Naive thymus-derived CD4-positive, alpha-beta T cell (primary cell): ENCODE results near the gene TRMT2A. TPM values are rescaled to one million over a fixed set of nuclear protein-coding genes. Genes with fewer than 3 reads are reported as not detected.

Experiments
- ATAC-seq: fragments of 150-1000 bp; cut with Tn5 transposase; 2 replicates; pipeline ENCODE4 v1.10.0; 2021; ENCODE audit warnings: mild to moderate bottlenecking, moderate library complexity
- CTCF ChIA-PET: fragments of 350-600 bp; sonication (Branson Sonifier 250); formaldehyde crosslinking; loops from one replicate; lab custom pipeline; 2021; ENCODE audit warnings: antibody characterized with exemption; lab: Charles Lee
- POLR2A ChIA-PET: fragments of 350-600 bp; sonication (Branson Sonifier 250); formaldehyde crosslinking; loops from one replicate; lab custom pipeline; 2021; ENCODE audit warnings: antibody characterized with exemption, inconsistent platforms; lab: Charles Lee
- DNase-seq, 9 donors: peaks; one replicate each; pipeline versions ENCODE4 v3.0.0 to v3.0.0-alpha.2; 2020 to 2022; ENCODE audit warnings: mixed read lengths in 1 of 9
- H3K27ac ChIP-seq: one replicate; pipeline ENCODE4 v1.7.0; 2013; ENCODE audit warnings: mild to moderate bottlenecking, low read depth, low read length, moderate library complexity
- H3K27me3 ChIP-seq, 2 donors: one replicate each; pipeline ENCODE4 v1.7.0; 2013; ENCODE audit warnings: low read length in 2 of 2, mild to moderate bottlenecking in 2 of 2, moderate library complexity in 2 of 2; ENCODE audit not compliant: control insufficient read depth in 2 of 2, insufficient read depth in 2 of 2
- H3K36me3 ChIP-seq, 3 experiments: 1 replicate in 2 of 3; 2 replicates in 1 of 3; pipeline ENCODE4 v1.7.0; 2013; ENCODE audit warnings: low read length in 3 of 3, mild to moderate bottlenecking in 3 of 3, moderate library complexity in 1 of 3; ENCODE audit not compliant: insufficient read depth in 3 of 3, control insufficient read depth in 2 of 3
- H3K4me1 ChIP-seq, 2 donors: one replicate each; pipeline ENCODE4 v1.7.0; 2013; ENCODE audit warnings: low read length in 2 of 2, mild to moderate bottlenecking in 2 of 2, moderate library complexity in 1 of 2; ENCODE audit not compliant: control insufficient read depth in 2 of 2, insufficient read depth in 2 of 2
- H3K4me3 ChIP-seq: 2 replicates; pipeline ENCODE4 v1.7.0; 2013; ENCODE audit warnings: mild to moderate bottlenecking, low read length
- H3K9me3 ChIP-seq, 3 experiments: 1 replicate in 2 of 3; 2 replicates in 1 of 3; pipeline ENCODE4 v1.7.0; 2013; ENCODE audit warnings: low read length in 3 of 3; ENCODE audit not compliant: control insufficient read depth in 2 of 3
- H3K27ac Mint-ChIP-seq, 9 donors: one replicate each; pipeline ENCODE4 v1.8.0; 2020 to 2022; ENCODE audit warnings: mixed read lengths in 9 of 9, mild to moderate bottlenecking in 8 of 9, moderate library complexity in 5 of 9, inconsistent platforms in 2 of 9
- H3K27me3 Mint-ChIP-seq, 5 donors: one replicate each; pipeline ENCODE4 v1.8.0; 2021 to 2022; ENCODE audit warnings: mixed read lengths in 5 of 5, mild to moderate bottlenecking in 1 of 5
- H3K36me3 Mint-ChIP-seq, 5 donors: one replicate each; pipeline ENCODE4 v1.8.0; 2020 to 2022; ENCODE audit warnings: mixed read lengths in 5 of 5, mild to moderate bottlenecking in 3 of 5, inconsistent platforms in 1 of 5
- H3K4me1 Mint-ChIP-seq, 7 donors: one replicate each; pipeline ENCODE4 v1.8.0; 2020 to 2022; ENCODE audit warnings: mixed read lengths in 7 of 7, mild to moderate bottlenecking in 3 of 7, inconsistent platforms in 1 of 7
- H3K4me3 Mint-ChIP-seq, 10 donors: one replicate each; pipeline ENCODE4 v1.8.0; 2020 to 2022; ENCODE audit warnings: mild to moderate bottlenecking in 10 of 10, mixed read lengths in 10 of 10, moderate library complexity in 6 of 10, inconsistent platforms in 2 of 10
- H3K9me3 Mint-ChIP-seq, 11 donors: one replicate each; pipeline ENCODE4 v1.8.0; 2020 to 2022; ENCODE audit warnings: mixed read lengths in 11 of 11, mild to moderate bottlenecking in 4 of 11, inconsistent platforms in 1 of 11, moderate library complexity in 1 of 11
- intact Hi-C, 2 donors: fragments of 100-400 bp; cut with micrococcal nuclease; formaldehyde crosslinking; loops; one replicate each; pipeline ENCODE4 v1.15.1; 2023
- polyA plus RNA-seq, 2 donors: library from polyadenylated mRNA; unstranded; fragments of 300-500 nt; fragmentation: Illumina TruSeq; gene quantifications; one replicate each; pipeline ENCODE4 v1.2.3, GENCODE V29; 2021
- total RNA-seq, 6 experiments: library from RNA in 5 of 6; stranded (reverse) in 5 of 6; gene quantifications; 1 replicate in 5 of 6; 2 replicates in 1 of 6; pipeline ENCODE4 v1.2.3 and lab custom pipeline; 2021 to 2026

TRMT2A gene
- total and polyA plus RNA-seq, 7 experiments from 2014 or later, result 30.0 to 134 (median 94.7) TPM

GRCh38 chr22:20107951-20108756 lies 8.9 kb downstream of the TRMT2A start:
- DNase-seq, result no peak
- Mint-ChIP-seq H3K36me3 (peaks cover 0 to 7% (median 6%) of the 10 kb centered on the region in 5 donors), H3K9me3 (no peaks in the 10 kb centered on the region), H3K4me3 (no peak overlapping the region), H3K27me3 (no peaks in the 10 kb centered on the region), H3K4me1 (peaks cover under 1 to 15% (median 8%) of the 10 kb centered on the region in 7 donors), H3K27ac (peak overlapping the region in 7 of 9 donors; percentile 25 to 63 (median 57))
- intact Hi-C loops, result no loop called here
- Histone ChIP-seq H3K27me3 (no peaks in the 10 kb centered on the region), H3K4me3 (no peak overlapping the region), H3K27ac (no peak overlapping the region), H3K4me1 (peaks cover 0 to 6% of the 10 kb centered on the region in 2 donors), H3K9me3 (no peaks in the 10 kb centered on the region), H3K36me3 (peaks cover 0 to 87% (median 6%) of the 10 kb centered on the region in 3 experiments)
- POLR2A ChIA-PET, result no interaction called here
- no peak for ATAC-seq
- CTCF ChIA-PET, result interaction anchor here (0.6 kb wide), 1 partner anchor 470 kb away, joined by 4 read pairs; no protein-coding TSS in a partner anchor

- Mint-ChIP-seq H3K9me3 (no peaks in the 10 kb centered on the region), H3K27ac (peak overlapping the region in 7 of 9 donors; percentile 25 to 63 (median 55)), H3K4me3 (no peak overlapping the region), H3K27me3 (no peaks in the 10 kb centered on the region), H3K4me1 (peaks cover 7 to 19% (median 9%) of the 10 kb centered on the region in 7 donors), H3K36me3 (peaks cover 0 to 7% (median 6%) of the 10 kb centered on the region in 5 donors)
- ATAC-seq, result no peak
- intact Hi-C loops, result no loop called here
- H3K36me3 ChIP-seq, result peaks cover 0 to 80% (median 6%) of the 10 kb centered on the region in 3 experiments
- no peaks in the 10 kb centered on the region for H3K9me3 ChIP-seq
- POLR2A ChIA-PET, result interaction anchor here (0.8 to 1.7 kb wide), 2 partner anchors 9 to 16 kb away, joined by 4 to 6 read pairs; partner anchors contain the start of genes RANBP1 and TRMT2A
- DNase-seq, result no peak
- no peaks in the 10 kb centered on the region for H3K27me3 ChIP-seq
- CTCF ChIA-PET, result no interaction called here
- no peak overlapping the region for H3K27ac ChIP-seq
- peaks cover 0 to 6% of the 10 kb centered on the region in 2 donors for H3K4me1 ChIP-seq
- H3K4me3 ChIP-seq, result no peak overlapping the region
These were observed 9.5 kb downstream of the TRMT2A start for GRCh38 chr22:20107471-20107901.

- Mint-ChIP-seq H3K9me3 (no peaks in the 10 kb centered on the region), H3K4me1 (peaks cover 7 to 20% (median 14%) of the 10 kb centered on the region in 7 donors), H3K4me3 (no peak overlapping the region), H3K27me3 (no peaks in the 10 kb centered on the region), H3K27ac (peak overlapping the region in 1 of 9 donors; percentile 16), H3K36me3 (peaks cover 0 to 10% (median 4%) of the 10 kb centered on the region in 5 donors)
- ATAC-seq (no peak), DNase-seq (no peak)
- Histone ChIP-seq H3K27ac (no peak overlapping the region), H3K4me3 (no peak overlapping the region), H3K9me3 (no peaks in the 10 kb centered on the region), H3K36me3 (peaks cover 0 to 74% (median 6%) of the 10 kb centered on the region in 3 experiments), H3K27me3 (no peaks in the 10 kb centered on the region), H3K4me1 (peaks cover 0 to 2% of the 10 kb centered on the region in 2 donors)
- intact Hi-C loops, result no loop called here
- ChIA-PET POLR2A (interaction anchor here (0.8 to 1.7 kb wide), 2 partner anchors 10 to 15 kb away, joined by 4 to 6 read pairs; partner anchors contain the start of genes RANBP1 and TRMT2A), CTCF (no interaction called here)
These were observed 10.2 kb downstream of the TRMT2A start for GRCh38 chr22:20106849-20107237.

- DNase-seq (no peak), ATAC-seq (no peak)
- no peak overlapping the region for H3K27ac ChIP-seq
- Mint-ChIP-seq H3K4me3 (no peak overlapping the region), H3K27me3 (no peaks in the 10 kb centered on the region), H3K36me3 (peaks cover 0 to 10% (median 4%) of the 10 kb centered on the region in 5 donors), H3K4me1 (peaks cover 5 to 20% (median 16%) of the 10 kb centered on the region in 7 donors), H3K9me3 (no peaks in the 10 kb centered on the region), H3K27ac (no peak overlapping the region)
- peaks cover 0 to 72% (median 6%) of the 10 kb centered on the region in 3 experiments for H3K36me3 ChIP-seq
- H3K27me3 ChIP-seq, result no peaks in the 10 kb centered on the region
- H3K4me1 ChIP-seq, result no peaks in the 10 kb centered on the region
- POLR2A ChIA-PET, result interaction anchor here (1.7 kb wide), 1 partner anchor 10 kb away, joined by 6 read pairs; the partner anchor contains the start of genes RANBP1 and TRMT2A
- intact Hi-C loops, result no loop called here
- CTCF ChIA-PET, result no interaction called here
- H3K9me3 ChIP-seq, result no peaks in the 10 kb centered on the region
- H3K4me3 ChIP-seq, result no peak overlapping the region
These were observed 10.7 kb downstream of the TRMT2A start for GRCh38 chr22:20106205-20106848.

- Mint-ChIP-seq H3K27me3 (no peaks in the 10 kb centered on the region), H3K9me3 (no peaks in the 10 kb centered on the region), H3K4me1 (peaks cover 7 to 25% (median 20%) of the 10 kb centered on the region in 7 donors), H3K36me3 (peaks cover 0 to 10% (median 4%) of the 10 kb centered on the region in 5 donors), H3K27ac (peak overlapping the region in 4 of 9 donors; percentile 24 to 65 (median 57)), H3K4me3 (no peak overlapping the region)
- intact Hi-C loops, result no loop called here
- Histone ChIP-seq H3K4me1 (peaks cover 0 to 3% of the 10 kb centered on the region in 2 donors), H3K27ac (no peak overlapping the region), H3K27me3 (no peaks in the 10 kb centered on the region), H3K4me3 (no peak overlapping the region), H3K9me3 (no peaks in the 10 kb centered on the region), H3K36me3 (peaks cover 0 to 65% (median 6%) of the 10 kb centered on the region in 3 experiments)
- DNase-seq, result no peak
- CTCF ChIA-PET, result no interaction called here
- POLR2A ChIA-PET, result interaction anchor here (0.7 to 1.7 kb wide), 2 partner anchors 11 kb away, joined by 3 to 6 read pairs; partner anchors contain the start of genes RANBP1 and TRMT2A
- no peak for ATAC-seq
These were observed 11.4 kb downstream of the TRMT2A start for GRCh38 chr22:20105456-20106204.
